OCI-LY3 (cell line): ENCODE results near the gene RTKN.

Experiments
- H2AFZ ChIP-seq: fragments of 200-600, 300-600 bp; shearing (Covaris generic); 2 replicates; pipeline ENCODE4 v1.6.0; 2014; ENCODE audit warnings: antibody characterized with exemption, low read depth, low read length
- H3K27ac ChIP-seq: fragments of 200-600, 300-600 bp; sonication (generic); 2 replicates; pipeline ENCODE4 v1.5.1; 2014; ENCODE audit warnings: mild to moderate bottlenecking, low read length, moderate library complexity, mixed read lengths
- H3K27me3 ChIP-seq: fragments of 200-600, 300-600 bp; sonication (generic); 2 replicates; pipeline ENCODE4 v1.6.1; 2014; ENCODE audit warnings: low read depth, low read length, mixed read lengths
- H3K36me3 ChIP-seq: fragments of 200-600, 300-600 bp; sonication (generic); replicated peaks from 2 replicates; pipeline ENCODE3; 2014; ENCODE audit warnings: low read depth, low read length, mixed read lengths
- H3K4me1 ChIP-seq: fragments of 300-600, 200-600 bp; sonication (generic); 2 replicates; pipeline ENCODE4 v1.6.1; 2014; ENCODE audit warnings: low read length, mixed read lengths
- H3K4me2 ChIP-seq: fragments of 200-600, 300-600 bp; sonication (generic); 2 replicates; pipeline ENCODE4 v1.6.1; 2014; ENCODE audit warnings: low read length, mixed read lengths
- H3K4me3 ChIP-seq: fragments of 300-600, 200-600 bp; sonication (generic); 2 replicates; pipeline ENCODE4 v1.5.1; 2014; ENCODE audit warnings: antibody characterized with exemption, mild to moderate bottlenecking, low read length, moderate library complexity
- H3K79me2 ChIP-seq: fragments of 300-600, 200-600 bp; shearing (Covaris generic); 2 replicates; pipeline ENCODE4 v1.6.1; 2014; ENCODE audit warnings: mild to moderate bottlenecking, low read length, mixed read lengths
- H3K9ac ChIP-seq: fragments of 300-600, 200-600 bp; shearing (Covaris generic); 2 replicates; pipeline ENCODE4 v1.6.0; 2014; ENCODE audit warnings: mild to moderate bottlenecking, low read length, moderate library complexity
- H3K9me3 ChIP-seq: fragments of 200-600, 300-600 bp; shearing (Covaris generic); 2 replicates; pipeline ENCODE4 v1.6.1; 2014; ENCODE audit warnings: low read length, mixed read lengths; ENCODE audit not compliant: insufficient read depth
- H4K20me1 ChIP-seq: fragments of 200-600, 300-600 bp; sonication (generic); 2 replicates; pipeline ENCODE4 v1.6.1; 2016; ENCODE audit warnings: low read length, mixed read lengths; ENCODE audit not compliant: insufficient read depth
- CTCF ChIP-seq: fragments of 200-600, 300-600 bp; sonication (generic); IDR thresholded peaks from 2 replicates; pipeline ENCODE4 v1.5.1; 2014; ENCODE audit warnings: antibody characterized with exemption, low read length, low read depth
- EZH2phosphoT487 ChIP-seq: fragments of 200-600 bp; shearing (Covaris generic); IDR thresholded peaks from 2 replicates; pipeline ENCODE4 v1.6.1; 2018; ENCODE audit warnings: antibody characterized with exemption, mixed run types, low read depth

RTKN gene

DNA sequence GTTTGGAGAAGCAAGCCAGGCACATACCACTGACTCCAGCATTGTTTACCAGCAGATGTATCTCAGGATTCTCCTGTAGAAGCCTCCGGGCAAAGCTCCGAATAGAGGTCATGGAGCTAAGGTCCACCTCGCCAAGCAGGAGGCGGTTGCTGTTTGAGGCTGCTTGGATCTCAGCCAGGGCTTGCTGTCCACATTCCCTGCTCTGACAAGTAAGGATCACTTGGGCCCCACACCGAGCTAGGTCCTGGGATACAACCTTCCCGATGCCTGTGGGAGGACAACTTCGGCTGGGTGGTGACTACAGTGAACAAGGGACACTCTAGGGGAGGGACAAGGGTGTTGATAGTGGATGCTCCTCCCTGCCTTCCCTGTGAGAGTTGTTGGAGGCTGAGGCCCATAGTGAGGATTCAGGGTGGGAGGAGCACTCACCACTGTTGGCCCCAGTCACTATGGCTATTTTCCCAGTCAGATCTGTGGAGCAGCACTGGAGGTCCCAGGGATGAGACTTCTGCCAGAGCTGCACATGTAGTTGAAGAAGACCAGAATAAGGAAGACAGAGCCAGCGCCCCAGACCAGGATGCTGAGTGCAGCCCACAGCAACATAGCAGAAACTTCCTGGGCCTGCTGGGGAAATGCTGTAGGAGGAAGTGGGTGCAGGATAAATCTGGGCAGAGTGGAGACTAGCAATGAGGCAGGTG, 28.6 kb downstream of the RTKN start:
- Histone ChIP-seq H2AFZ (no peak overlapping the region; the same call in 1 of the 2 replicates), H3K27me3 (peaks cover 2% of the 10 kb centered on the region; the same call in 1 of the 2 replicates), H3K79me2 (no peaks in the 10 kb centered on the region), H3K9ac (no peak overlapping the region), H3K9me3 (no peaks in the 10 kb centered on the region), H3K36me3 (no peaks in the 10 kb centered on the region), H4K20me1 (no peaks in the 10 kb centered on the region), H3K27ac (no peak overlapping the region), H3K4me3 (no peak overlapping the region), H3K4me2 (no peak overlapping the region), H3K4me1 (peaks cover 8% of the 10 kb centered on the region)
- no peak for TF ChIP-seq CTCF
- TF ChIP-seq EZH2phosphoT487: no peak

GRCh38 chr2:74407682-74408081, 34.1 kb downstream of the RTKN start:
- Histone ChIP-seq H3K4me1 (peaks cover 8% of the 10 kb centered on the region), H4K20me1 (no peaks in the 10 kb centered on the region), H3K9me3 (no peaks in the 10 kb centered on the region), H3K4me2 (no peak overlapping the region), H3K36me3 (no peaks in the 10 kb centered on the region), H3K27ac (no peak overlapping the region), H3K79me2 (no peaks in the 10 kb centered on the region), H2AFZ (no peak overlapping the region), H3K4me3 (no peak overlapping the region), H3K9ac (no peak overlapping the region), H3K27me3 (peaks cover 11% of the 10 kb centered on the region; the same call in 1 of the 2 replicates)
- TF ChIP-seq EZH2phosphoT487 (no peak), CTCF (no peak)

DNA sequence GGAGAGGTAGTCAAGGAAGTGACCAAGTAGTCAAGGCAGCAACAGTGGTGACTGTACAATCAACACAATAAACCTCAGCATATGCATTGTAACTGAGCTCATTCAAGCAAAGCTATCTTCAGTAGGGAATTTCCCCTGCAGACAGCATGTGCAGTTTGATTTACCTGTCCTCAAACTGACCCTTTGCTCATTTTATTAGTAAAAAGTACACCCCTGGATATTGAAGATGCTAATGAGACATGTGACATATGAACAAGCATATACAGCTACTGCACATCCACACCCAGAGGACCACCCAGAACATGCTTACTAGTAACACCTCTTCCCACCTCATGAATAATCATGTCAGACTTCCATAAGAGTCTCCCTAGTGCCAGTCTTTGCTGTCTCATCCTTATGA, 35.7 kb downstream of the RTKN start:
- H3K79me2 ChIP-seq: no peaks in the 10 kb centered on the region
- H3K9me3 ChIP-seq: no peaks in the 10 kb centered on the region
- H3K9ac ChIP-seq: no peak overlapping the region
- H3K4me2 ChIP-seq: no peak overlapping the region
- TF ChIP-seq EZH2phosphoT487: no peak
- no peak for TF ChIP-seq CTCF
- H3K27me3 ChIP-seq: peaks cover 11% of the 10 kb centered on the region; the same call in 1 of the 2 replicates
- no peak overlapping the region for H2AFZ ChIP-seq
- H3K36me3 ChIP-seq: no peaks in the 10 kb centered on the region
- H3K27ac ChIP-seq: no peak overlapping the region
- H3K4me1 ChIP-seq: peaks cover 8% of the 10 kb centered on the region
- no peaks in the 10 kb centered on the region for H4K20me1 ChIP-seq
- no peak overlapping the region for H3K4me3 ChIP-seq

DNA sequence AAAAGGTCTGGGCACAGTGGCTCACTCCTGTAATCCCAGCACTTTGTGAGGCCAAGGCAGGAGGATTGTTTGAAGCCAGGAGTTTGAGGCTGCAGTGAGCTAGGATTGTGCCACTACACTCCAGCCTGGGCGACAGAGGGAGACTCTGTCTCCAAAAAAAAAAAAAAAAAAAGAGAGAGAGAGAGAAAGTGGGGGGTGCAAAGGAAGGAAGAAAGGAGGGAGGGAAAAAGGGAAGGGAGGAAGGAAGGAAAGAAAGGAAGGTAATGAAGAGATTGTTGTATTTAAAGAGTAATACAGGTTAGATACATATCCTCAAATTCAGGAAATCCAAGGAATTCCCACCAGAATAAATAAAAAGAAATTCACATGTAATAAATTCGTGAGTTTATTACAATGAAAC, 39.8 kb downstream of the RTKN start:
- peaks cover 11% of the 10 kb centered on the region for H3K4me1 ChIP-seq
- no peaks in the 10 kb centered on the region for H3K36me3 ChIP-seq
- H3K79me2 ChIP-seq: no peaks in the 10 kb centered on the region
- H2AFZ ChIP-seq: no peak overlapping the region
- no peak overlapping the region for H3K4me2 ChIP-seq
- no peaks in the 10 kb centered on the region for H3K27me3 ChIP-seq
- H4K20me1 ChIP-seq: no peaks in the 10 kb centered on the region
- TF ChIP-seq CTCF (no peak), EZH2phosphoT487 (no peak)
- H3K9ac ChIP-seq: no peak overlapping the region
- H3K27ac ChIP-seq: no peak overlapping the region
- H3K9me3 ChIP-seq: no peaks in the 10 kb centered on the region
- no peak overlapping the region for H3K4me3 ChIP-seq
